Activated naive CD8-positive, alpha-beta T cell treated with anti-CD3 and anti-CD28 coated beads, Interleukin-2, amount 10 ng/mL, durations not matched to agents 7 days and 5 days (primary cell): ENCODE data around the gene NCK2. TPM values are rescaled to one million over a fixed set of nuclear protein-coding genes. Genes with fewer than 3 reads are reported as not detected.
A peak's percentile ranks its signal among the peaks of the same experiment; 100 is the strongest.

Experiments
- ATAC-seq: fragments of 150-1000 bp; cut with Tn5 transposase; one replicate; pipeline ENCODE4 v1.10.0; 2021; ENCODE audit warnings: low read depth, moderate library complexity
- POLR2A ChIA-PET: fragments of 350-600 bp; sonication (Branson Sonifier 250); formaldehyde crosslinking; loops from one replicate; lab custom pipeline; 2021; ENCODE audit warnings: antibody characterized with exemption; lab: Charles Lee
- DNase-seq: peaks from one replicate; pipeline ENCODE4 v3.0.0; 2021
- H3K27ac Mint-ChIP-seq: one replicate; pipeline ENCODE4 v1.8.0; 2022; ENCODE audit warnings: mild to moderate bottlenecking, mixed read lengths
- H3K27me3 Mint-ChIP-seq: one replicate; pipeline ENCODE4 v1.8.0; 2022; ENCODE audit warnings: mild to moderate bottlenecking, moderate library complexity, mixed read lengths
- H3K36me3 Mint-ChIP-seq: one replicate; pipeline ENCODE4 v1.8.0; 2021; ENCODE audit warnings: mild to moderate bottlenecking, mixed read lengths
- H3K4me1 Mint-ChIP-seq: one replicate; pipeline ENCODE4 v1.8.0; 2021; ENCODE audit warnings: mixed read lengths
- H3K4me3 Mint-ChIP-seq: one replicate; pipeline ENCODE4 v1.8.0; 2022; ENCODE audit warnings: mild to moderate bottlenecking, moderate library complexity, mixed read lengths
- H3K9me3 Mint-ChIP-seq: one replicate; pipeline ENCODE4 v1.8.0; 2021; ENCODE audit warnings: mixed read lengths
- total RNA-seq, 2 experiments: library from RNA; stranded (reverse); gene quantifications; one replicate each; pipeline ENCODE4 v1.2.3, GENCODE V29; 2021

Gene NCK2
- total RNA-seq, 2 experiments from 2014 or later = 69.6 to 70.0 TPM

- POLR2A ChIA-PET = no interaction called here
- peaks cover 54% of the 10 kb centered on the region for H3K4me1 Mint-ChIP-seq
- peak overlapping the region; percentile 46 for H3K27ac Mint-ChIP-seq
- peaks cover 10% of the 10 kb centered on the region for H3K36me3 Mint-ChIP-seq
- H3K4me3 Mint-ChIP-seq = no peak overlapping the region
- DNase-seq (no peak), ATAC-seq (no peak)
- H3K9me3 Mint-ChIP-seq = no peaks in the 10 kb centered on the region
- H3K27me3 Mint-ChIP-seq = no peaks in the 10 kb centered on the region
Observed at GRCh38 chr2:105864262-105864661, 119.5 kb downstream of the NCK2 start.

- DNase-seq (no peak), ATAC-seq (no peak)
- H3K27ac Mint-ChIP-seq = peak overlapping the region; percentile 2
- no peaks in the 10 kb centered on the region for H3K9me3 Mint-ChIP-seq
- H3K4me1 Mint-ChIP-seq = peaks cover 49% of the 10 kb centered on the region
- peaks cover 8% of the 10 kb centered on the region for H3K36me3 Mint-ChIP-seq
- POLR2A ChIA-PET = interaction anchor here (1.1 kb wide), 1 partner anchor 31 kb away, joined by 3 read pairs; no protein-coding TSS in a partner anchor
- H3K4me3 Mint-ChIP-seq = no peak overlapping the region
- no peaks in the 10 kb centered on the region for H3K27me3 Mint-ChIP-seq
Observed at GRCh38 chr2:105865222-105865913, 120.7 kb downstream of the NCK2 start.

GRCh38 chr2:105866216-105867185 lies 121.8 kb downstream of the NCK2 start:
- peaks cover 46% of the 10 kb centered on the region for H3K4me1 Mint-ChIP-seq
- H3K4me3 Mint-ChIP-seq = no peak overlapping the region

GRCh38 chr2:105867587-105867986 lies 122.9 kb downstream of the NCK2 start:
- POLR2A ChIA-PET = no interaction called here

More at GRCh38 chr2:105866216-105867185, 121.8 kb downstream of the NCK2 start:
- no peak for DNase-seq
- POLR2A ChIA-PET = interaction anchor here (1.1 kb wide), 1 partner anchor 32 kb away, joined by 3 read pairs; no protein-coding TSS in a partner anchor
- Mint-ChIP-seq H3K27me3 (no peaks in the 10 kb centered on the region), H3K27ac (no peak overlapping the region), H3K9me3 (no peaks in the 10 kb centered on the region), H3K36me3 (peaks cover 7% of the 10 kb centered on the region)
- no peak for ATAC-seq

GRCh38 chr2:105868060-105868459 lies 123.3 kb downstream of the NCK2 start:
- POLR2A ChIA-PET = no interaction called here
- Mint-ChIP-seq H3K27me3 (no peaks in the 10 kb centered on the region), H3K4me1 (peaks cover 48% of the 10 kb centered on the region), H3K27ac (no peak overlapping the region), H3K4me3 (no peak overlapping the region), H3K9me3 (no peaks in the 10 kb centered on the region), H3K36me3 (peaks cover 14% of the 10 kb centered on the region)
- DNase-seq = no peak
- no peak for ATAC-seq

More at GRCh38 chr2:105867587-105867986, 122.9 kb downstream of the NCK2 start:
- no peak for ATAC-seq
- H3K27ac Mint-ChIP-seq = no peak overlapping the region
- H3K27me3 Mint-ChIP-seq = no peaks in the 10 kb centered on the region
- no peaks in the 10 kb centered on the region for H3K9me3 Mint-ChIP-seq
- no peak for DNase-seq
- H3K4me3 Mint-ChIP-seq = no peak overlapping the region
- H3K4me1 Mint-ChIP-seq = peaks cover 48% of the 10 kb centered on the region
- H3K36me3 Mint-ChIP-seq = peaks cover 14% of the 10 kb centered on the region

- Mint-ChIP-seq H3K27ac (no peak overlapping the region), H3K36me3 (peaks cover 14% of the 10 kb centered on the region), H3K4me1 (peaks cover 48% of the 10 kb centered on the region), H3K9me3 (no peaks in the 10 kb centered on the region), H3K27me3 (no peaks in the 10 kb centered on the region), H3K4me3 (no peak overlapping the region)
- POLR2A ChIA-PET = no interaction called here
- ATAC-seq = no peak
- no peak for DNase-seq
Observed at GRCh38 chr2:105869341-105869740, 124.6 kb downstream of the NCK2 start.

GRCh38 chr2:105870062-105870461 lies 125.3 kb downstream of the NCK2 start:
- no peaks in the 10 kb centered on the region for H3K9me3 Mint-ChIP-seq
- H3K4me1 Mint-ChIP-seq = peaks cover 42% of the 10 kb centered on the region
- no peaks in the 10 kb centered on the region for H3K27me3 Mint-ChIP-seq
- peaks cover 14% of the 10 kb centered on the region for H3K36me3 Mint-ChIP-seq
- no peak overlapping the region for H3K4me3 Mint-ChIP-seq
- ATAC-seq (no peak), DNase-seq (no peak)
- POLR2A ChIA-PET = no interaction called here
- H3K27ac Mint-ChIP-seq = peak overlapping the region; percentile 6

GRCh38 chr2:105870858-105871257 lies 126.1 kb downstream of the NCK2 start:
- H3K36me3 Mint-ChIP-seq = peaks cover 19% of the 10 kb centered on the region
- no peak overlapping the region for H3K4me3 Mint-ChIP-seq
- no peaks in the 10 kb centered on the region for H3K27me3 Mint-ChIP-seq
- no peaks in the 10 kb centered on the region for H3K9me3 Mint-ChIP-seq
- DNase-seq (no peak), ATAC-seq (no peak)
- POLR2A ChIA-PET = interaction anchor here (0.7 kb wide), 1 partner anchor 28 kb away, joined by 3 read pairs; no protein-coding TSS in a partner anchor
- H3K4me1 Mint-ChIP-seq = peaks cover 43% of the 10 kb centered on the region
- peak overlapping the region; percentile 21 for H3K27ac Mint-ChIP-seq

- Mint-ChIP-seq H3K27ac (peak overlapping the region; percentile 65), H3K4me1 (peaks cover 48% of the 10 kb centered on the region), H3K4me3 (peak overlapping the region; percentile 20), H3K36me3 (peaks cover 31% of the 10 kb centered on the region), H3K9me3 (no peaks in the 10 kb centered on the region), H3K27me3 (no peaks in the 10 kb centered on the region)
- ATAC-seq (peak; percentile 68), DNase-seq (no peak)
- POLR2A ChIA-PET = no interaction called here
Observed at GRCh38 chr2:105872142-105872728, 127.5 kb downstream of the NCK2 start.

- DNase-seq (no peak), ATAC-seq (no peak)
- no peaks in the 10 kb centered on the region for H3K27me3 Mint-ChIP-seq
- H3K4me1 Mint-ChIP-seq = peaks cover 53% of the 10 kb centered on the region
- H3K36me3 Mint-ChIP-seq = peaks cover 37% of the 10 kb centered on the region
- H3K4me3 Mint-ChIP-seq = no peak overlapping the region
- no peaks in the 10 kb centered on the region for H3K9me3 Mint-ChIP-seq
- POLR2A ChIA-PET = no interaction called here
- peak overlapping the region; percentile 3 for H3K27ac Mint-ChIP-seq
Observed at GRCh38 chr2:105872830-105873229, 128.1 kb downstream of the NCK2 start.

GRCh38 chr2:105873281-105873680 lies 128.6 kb downstream of the NCK2 start:
- DNase-seq (no peak), ATAC-seq (no peak)
- H3K4me1 Mint-ChIP-seq = peaks cover 56% of the 10 kb centered on the region
- POLR2A ChIA-PET = no interaction called here
- peaks cover 41% of the 10 kb centered on the region for H3K36me3 Mint-ChIP-seq
- no peaks in the 10 kb centered on the region for H3K27me3 Mint-ChIP-seq
- peak overlapping the region; percentile 4 for H3K4me3 Mint-ChIP-seq
- peak overlapping the region; percentile 55 for H3K27ac Mint-ChIP-seq
- H3K9me3 Mint-ChIP-seq = peaks cover 3% of the 10 kb centered on the region

GRCh38 chr2:105873721-105874120 lies 129.0 kb downstream of the NCK2 start:
- no peaks in the 10 kb centered on the region for H3K27me3 Mint-ChIP-seq
- no peak for DNase-seq
- H3K4me3 Mint-ChIP-seq = peak overlapping the region; percentile 4
- peaks cover 44% of the 10 kb centered on the region for H3K36me3 Mint-ChIP-seq
- peak overlapping the region; percentile 55 for H3K27ac Mint-ChIP-seq
- POLR2A ChIA-PET = interaction anchor here (1.3 kb wide), 1 partner anchor 126 kb away, joined by 3 read pairs; no protein-coding TSS in a partner anchor
- ATAC-seq = peak; percentile 55
- H3K9me3 Mint-ChIP-seq = peaks cover 5% of the 10 kb centered on the region
- peaks cover 56% of the 10 kb centered on the region for H3K4me1 Mint-ChIP-seq

GRCh38 chr2:105874466-105874865 lies 129.8 kb downstream of the NCK2 start:
- no peaks in the 10 kb centered on the region for H3K27me3 Mint-ChIP-seq
- H3K4me3 Mint-ChIP-seq = no peak overlapping the region
- POLR2A ChIA-PET = interaction anchor here (1.3 kb wide), 1 partner anchor 127 kb away, joined by 3 read pairs; no protein-coding TSS in a partner anchor
- peaks cover 5% of the 10 kb centered on the region for H3K9me3 Mint-ChIP-seq
- peaks cover 52% of the 10 kb centered on the region for H3K36me3 Mint-ChIP-seq
- H3K4me1 Mint-ChIP-seq = peaks cover 56% of the 10 kb centered on the region
- no peak for DNase-seq
- ATAC-seq = no peak
- H3K27ac Mint-ChIP-seq = no peak overlapping the region
